GM23248 (cell line): ENCODE data around the gene TXLNB. TPM values are rescaled to one million over a fixed set of nuclear protein-coding genes. Genes with fewer than 3 reads are reported as not detected.
"Not testable (repeated sequence)": the region's sequence is repeated elsewhere in the genome, so short reads cannot be mapped to it uniquely, and the experiment has no call there.

ENCODE experiments used
- DNase-seq: peaks from one replicate; pipeline ENCODE4 v3.0.0-alpha.2; 2015
- H2AFZ ChIP-seq: fragments of 200-600 bp; sonication (generic); 2 replicates; pipeline ENCODE4 v1.6.1; 2016; ENCODE audit warnings: antibody characterized with exemption
- H3F3A ChIP-seq: fragments of 200-600 bp; sonication (generic); 2 replicates; pipeline ENCODE4 v1.6.1; 2016; ENCODE audit warnings: mild to moderate bottlenecking, antibody characterized with exemption, mixed run types; ENCODE audit not compliant: insufficient read depth
- H3K27ac ChIP-seq: fragments of 200-600 bp; sonication (generic); 2 replicates; pipeline ENCODE4 v1.5.1; 2016; ENCODE audit warnings: mild to moderate bottlenecking
- H3K27me3 ChIP-seq: fragments of 200-600 bp; sonication (generic); replicated peaks from 2 replicates; pipeline ENCODE4 v1.6.1; 2016; ENCODE audit warnings: mild to moderate bottlenecking; ENCODE audit not compliant: insufficient read depth
- H3K36me3 ChIP-seq: fragments of 200-600 bp; sonication (generic); 2 replicates; pipeline ENCODE4 v1.6.1; 2016; ENCODE audit warnings: low read depth, mild to moderate bottlenecking
- H3K4me1 ChIP-seq: fragments of 200-600 bp; sonication (generic); 2 replicates; pipeline ENCODE4 v1.6.1; 2016; ENCODE audit warnings: mild to moderate bottlenecking; ENCODE audit not compliant: insufficient read depth
- H3K4me2 ChIP-seq: fragments of 200-600 bp; sonication (generic); one replicate; pipeline ENCODE4 v1.6.1; 2016; ENCODE audit warnings: mild to moderate bottlenecking; ENCODE audit not compliant: unreplicated experiment
- H3K4me3 ChIP-seq: fragments of 200-600 bp; sonication (generic); 2 replicates; pipeline ENCODE4 v1.5.1; 2016; ENCODE audit warnings: mild to moderate bottlenecking
- H3K79me2 ChIP-seq: fragments of 200-600 bp; sonication (generic); 2 replicates; pipeline ENCODE4 v1.6.1; 2016; ENCODE audit warnings: mild to moderate bottlenecking; ENCODE audit not compliant: insufficient read depth
- H3K9ac ChIP-seq: fragments of 200-600 bp; sonication (generic); 2 replicates; pipeline ENCODE4 v1.6.1; 2016; ENCODE audit warnings: mild to moderate bottlenecking
- H3K9me2 ChIP-seq: fragments of 200-600 bp; sonication (generic); 2 replicates; pipeline ENCODE4 v1.6.1; 2016; ENCODE audit warnings: mixed run types, mild to moderate bottlenecking, moderate library complexity; ENCODE audit not compliant: insufficient read depth
- H3K9me3 ChIP-seq: fragments of 200-600 bp; sonication (generic); one replicate; pipeline ENCODE4 v1.6.1; 2017; ENCODE audit warnings: low read depth
- H4K20me1 ChIP-seq: fragments of 200-600 bp; sonication (generic); 2 replicates; pipeline ENCODE4 v1.6.0; 2016; ENCODE audit not compliant: insufficient read depth
- EZH2 ChIP-seq: fragments of 200-600 bp; sonication (generic); IDR thresholded peaks from 2 replicates; pipeline ENCODE4 v1.6.1; 2018; ENCODE audit warnings: antibody characterized with exemption, mild to moderate bottlenecking; ENCODE audit not compliant: insufficient read depth, poor library complexity, severe bottlenecking
- EZH2phosphoT487 ChIP-seq: fragments of 200-600 bp; sonication (generic); IDR thresholded peaks from 2 replicates; pipeline ENCODE4 v1.6.1; 2018; ENCODE audit warnings: antibody characterized with exemption, moderate library complexity, mild to moderate bottlenecking, low read depth; ENCODE audit not compliant: insufficient read depth
- WGBS, 2 experiments: methylation state at CpG; one replicate each; pipeline ENCODE4 v1.1.6; 2015 to 2017; ENCODE audit warnings: low lambda C conversion rate in 2 of 2, low coverage in 1 of 2; ENCODE audit errors: missing lambda C conversion rate in 2 of 2; 5-methylcytosine and 5-hydroxymethylcytosine counted together
- in situ Hi-C: fragments of 300-500 bp; cut with MboI; formaldehyde crosslinking; loops from 2 replicates; pipeline ENCODE4 v1.15.0; 2020
- polyA plus RNA-seq: library from polyadenylated mRNA; unstranded; fragments of >200 nt; fragmentation: Nextera tagmentation; extraction: Ambion mirVana; gene quantifications from 2 replicates; pipeline ENCODE4 v1.2.1, GENCODE V29; 2016
- total RNA-seq: library from RNA; depleted of rRNA; stranded (reverse); fragments of >200 nt; shearing (Covaris generic); gene quantifications from 2 replicates; pipeline ENCODE4 v1.2.3, GENCODE V29; 2014

TXLNB gene
- total and polyA plus RNA-seq, 2 experiments from 2014 or later: 0.22 to 0.23 TPM

DNA sequence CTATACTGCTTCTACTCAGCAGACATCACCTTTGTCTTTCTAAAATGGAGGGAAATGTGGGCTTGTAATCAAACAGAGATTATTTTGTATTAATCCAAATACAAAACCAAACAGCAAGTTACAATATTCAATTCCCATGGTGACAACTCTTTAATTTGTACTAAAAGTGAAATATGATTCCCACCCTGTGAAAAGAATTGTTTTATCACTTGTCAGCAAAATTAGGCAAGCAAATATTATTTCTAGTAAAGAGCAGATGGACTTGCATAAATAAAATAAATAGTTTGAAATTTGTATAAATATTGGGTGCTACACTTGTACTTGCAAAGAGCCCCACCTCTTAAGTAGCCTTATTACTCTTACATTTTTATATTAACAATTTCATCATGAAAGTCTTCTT is 6.1 kb upstream of the TXLNB start:
- TF ChIP-seq EZH2phosphoT487 (no peak), EZH2 (no peak)
- H3K4me1 ChIP-seq: peaks cover 15% of the 10 kb centered on the region
- no peak overlapping the region for H3K9ac ChIP-seq
- H3K79me2 ChIP-seq: no peaks in the 10 kb centered on the region
- H3F3A ChIP-seq: peaks cover 8% of the 10 kb centered on the region
- H3K4me3 ChIP-seq: no peak overlapping the region
- no peaks in the 10 kb centered on the region for H3K9me2 ChIP-seq
- in situ Hi-C loops: no loop called here
- H3K9me3 ChIP-seq: no peaks in the 10 kb centered on the region
- no peak overlapping the region for H3K4me2 ChIP-seq
- no peak overlapping the region for H3K27ac ChIP-seq
- no peaks in the 10 kb centered on the region for H4K20me1 ChIP-seq
- no peak overlapping the region for H2AFZ ChIP-seq
- no peaks in the 10 kb centered on the region for H3K36me3 ChIP-seq
- no peak for DNase-seq
- H3K27me3 ChIP-seq: no peaks in the 10 kb centered on the region

DNA sequence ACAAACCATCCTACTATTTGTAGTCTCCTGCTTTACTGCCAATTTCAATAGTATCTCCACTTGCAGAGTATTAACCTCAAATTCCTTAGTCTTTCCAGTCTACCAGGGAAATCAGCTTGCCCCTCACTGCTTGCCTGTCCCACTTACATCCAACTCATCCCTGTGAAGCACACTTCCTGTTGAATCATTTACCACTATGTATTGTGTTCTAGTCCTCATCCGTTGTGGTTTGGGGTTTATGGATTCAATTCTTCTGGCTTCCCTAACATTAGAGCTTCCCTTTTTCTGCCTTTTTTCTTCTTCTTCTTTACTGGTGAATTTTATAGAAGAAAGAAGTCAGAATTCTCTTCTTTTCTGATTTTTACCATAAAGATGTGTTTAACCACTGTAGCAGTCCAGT is 5.1 kb upstream of the TXLNB start:
- peak overlapping the region; percentile 24 for H3K27ac ChIP-seq
- 0 to 6% methylated on average over 1 of the region's 1 CpG for WGBS, 2 experiments

DNA sequence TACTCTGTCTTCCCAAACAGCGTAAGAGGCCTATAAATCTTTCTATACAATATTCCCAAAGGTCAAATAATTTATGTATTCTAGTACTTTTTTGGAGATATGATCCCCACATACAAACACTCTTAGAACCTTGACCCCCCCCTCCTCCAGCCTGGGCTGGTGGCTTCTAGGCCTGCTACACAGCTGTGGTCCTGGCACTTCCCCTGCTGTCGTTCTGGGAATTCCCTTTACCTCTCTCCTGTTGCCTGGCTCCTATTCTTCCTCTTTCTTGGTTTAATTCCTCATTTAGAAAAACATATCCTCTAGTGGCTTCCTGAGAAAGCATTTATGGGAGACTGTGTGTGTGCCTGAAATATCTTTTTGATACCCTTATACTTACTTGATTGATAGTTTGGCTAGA is 4.1 kb upstream of the TXLNB start:
- no peak overlapping the region for H2AFZ ChIP-seq
- no peak for TF ChIP-seq EZH2phosphoT487
- TF ChIP-seq EZH2: no peak
- peaks cover 35% of the 10 kb centered on the region for H3K4me1 ChIP-seq
- H3F3A ChIP-seq: peaks cover 24% of the 10 kb centered on the region
- no peaks in the 10 kb centered on the region for H3K9me3 ChIP-seq
- no peaks in the 10 kb centered on the region for H3K9me2 ChIP-seq
- H3K79me2 ChIP-seq: no peaks in the 10 kb centered on the region
- DNase-seq: no peak
- no peak overlapping the region for H3K4me3 ChIP-seq
- no peak overlapping the region for H3K4me2 ChIP-seq
- no peak overlapping the region for H3K9ac ChIP-seq
- in situ Hi-C loops: no loop called here
- 73 to 78% methylated on average over 2 of the region's 2 CpGs for WGBS, 2 experiments
- H4K20me1 ChIP-seq: no peaks in the 10 kb centered on the region
- no peaks in the 10 kb centered on the region for H3K36me3 ChIP-seq
- no peak overlapping the region for H3K27ac ChIP-seq
- no peaks in the 10 kb centered on the region for H3K27me3 ChIP-seq

More for the DNA sequence above, 5.1 kb upstream of the TXLNB start:
- Histone ChIP-seq H3K4me2 (peak overlapping the region; percentile 55), H3K9me3 (no peaks in the 10 kb centered on the region), H3K9ac (no peak overlapping the region), H3F3A (peaks cover 16% of the 10 kb centered on the region), H3K27me3 (no peaks in the 10 kb centered on the region), H3K79me2 (no peaks in the 10 kb centered on the region), H3K4me3 (peak overlapping the region; percentile 30; the same call in 1 of the 2 replicates), H3K4me1 (peaks cover 25% of the 10 kb centered on the region), H3K9me2 (no peaks in the 10 kb centered on the region), H3K36me3 (no peaks in the 10 kb centered on the region), H2AFZ (peak overlapping the region; percentile 44), H4K20me1 (no peaks in the 10 kb centered on the region)
- DNase-seq: peak; percentile 64
- in situ Hi-C loops: no loop called here
- no peak for TF ChIP-seq EZH2
- TF ChIP-seq EZH2phosphoT487: no peak

DNA sequence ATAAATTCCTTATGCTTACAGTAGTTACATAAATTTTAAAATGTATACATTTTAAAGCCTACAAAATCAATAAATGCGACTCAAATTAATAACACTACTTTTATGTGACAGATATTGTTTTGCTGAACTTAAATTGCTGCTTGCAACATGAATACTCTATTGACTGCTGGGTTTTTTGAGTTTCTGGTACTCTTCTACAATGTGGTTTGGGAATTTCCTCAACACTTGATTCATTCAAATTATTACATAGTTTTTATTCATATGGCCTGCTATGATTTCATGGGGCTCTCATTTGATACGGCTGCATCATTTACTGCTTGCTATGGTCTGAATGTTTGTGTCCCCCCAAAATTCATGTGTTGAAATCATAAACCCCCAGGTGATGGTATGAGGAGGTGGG is 2.3 kb upstream of the TXLNB start:
- Histone ChIP-seq H3K27me3 (no peaks in the 10 kb centered on the region), H3K79me2 (no peaks in the 10 kb centered on the region), H3K4me3 (no peak overlapping the region), H3K9me2 (no peaks in the 10 kb centered on the region), H3K9ac (no peak overlapping the region), H3K36me3 (no peaks in the 10 kb centered on the region), H3F3A (peaks cover 31% of the 10 kb centered on the region), H3K4me2 (no peak overlapping the region), H3K9me3 (no peaks in the 10 kb centered on the region), H4K20me1 (no peaks in the 10 kb centered on the region), H3K4me1 (peaks cover 42% of the 10 kb centered on the region), H2AFZ (no peak overlapping the region), H3K27ac (no peak overlapping the region)
- 95 to 98% methylated on average over 2 of the region's 2 CpGs for WGBS, 2 experiments
- in situ Hi-C loops: no loop called here
- no peak for TF ChIP-seq EZH2
- no peak for TF ChIP-seq EZH2phosphoT487
- DNase-seq: no peak

DNA sequence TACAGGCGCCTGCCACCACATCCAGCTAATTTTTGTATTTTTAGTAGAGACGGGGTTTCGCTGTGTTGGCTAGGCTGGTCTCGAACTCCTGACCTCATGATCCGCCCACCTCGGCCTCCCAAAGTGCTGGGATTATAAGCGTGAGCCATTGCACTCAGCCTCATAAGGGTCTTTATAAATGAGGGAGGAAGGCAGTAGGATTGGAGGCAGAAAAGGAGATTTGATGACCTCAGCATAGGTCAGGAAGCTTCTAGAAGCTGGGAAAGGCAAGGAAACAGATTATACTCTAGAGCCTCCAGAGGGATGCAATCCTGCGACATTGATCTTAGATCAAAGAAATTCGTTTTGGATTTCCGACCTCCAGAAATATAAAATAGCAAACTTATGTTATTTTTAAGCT is 1.4 kb upstream of the TXLNB start:
- H3K4me1 ChIP-seq: peaks cover 42% of the 10 kb centered on the region
- peaks cover 31% of the 10 kb centered on the region for H3F3A ChIP-seq
- 85 to 86% methylated on average over 10 of the region's 10 CpGs for WGBS, 2 experiments
- H3K36me3 ChIP-seq, H3K79me2 ChIP-seq, H3K9ac ChIP-seq, H3K4me2 ChIP-seq, H3K9me3 ChIP-seq, DNase-seq, H3K4me3 ChIP-seq, H3K27ac ChIP-seq, H3K9me2 ChIP-seq, H2AFZ ChIP-seq, in situ Hi-C loops, H3K27me3 ChIP-seq, H4K20me1 ChIP-seq: not testable (repeated sequence)
